Jurkat, Clone E6-1 (cell line): ENCODE data around the gene GRAMD4.

ENCODE experiments used
- DNase-seq: peaks from one replicate; pipeline ENCODE4 v3.0.0-alpha.2; 2011; ENCODE audit warnings: low read depth, low spot score
- H3K4me3 ChIP-seq: 2 replicates; pipeline ENCODE4 v1.5.1; 2011; ENCODE audit warnings: mild to moderate bottlenecking, low read length, control low read depth, moderate library complexity

GRAMD4 gene

GRCh38 chr22:46593996-46594946 is 25.9 kb upstream of the GRAMD4 start:
- H3K4me3 ChIP-seq = no peak overlapping the region
- DNase-seq = no peak

GRCh38 chr22:46594947-46595298 is 25.3 kb upstream of the GRAMD4 start:
- no peak for DNase-seq
- H3K4me3 ChIP-seq = no peak overlapping the region

- no peak for DNase-seq
- H3K4me3 ChIP-seq = no peak overlapping the region
These were observed 24.6 kb upstream of the GRAMD4 start for GRCh38 chr22:46595545-46595944.

GRCh38 chr22:46596032-46596441 is 24.1 kb upstream of the GRAMD4 start:
- H3K4me3 ChIP-seq = no peak overlapping the region
- no peak for DNase-seq

- H3K4me3 ChIP-seq = no peak overlapping the region
- DNase-seq = no peak
These were observed 23.4 kb upstream of the GRAMD4 start for GRCh38 chr22:46596819-46597218.

- no peak for DNase-seq
- H3K4me3 ChIP-seq = no peak overlapping the region
These were observed 22.0 kb upstream of the GRAMD4 start for GRCh38 chr22:46598224-46598623.

GRCh38 chr22:46598737-46599424 is 21.3 kb upstream of the GRAMD4 start:
- no peak for DNase-seq
- no peak overlapping the region for H3K4me3 ChIP-seq

- no peak overlapping the region for H3K4me3 ChIP-seq
These were observed 19.9 kb upstream of the GRAMD4 start for GRCh38 chr22:46600273-46600796.

GRCh38 chr22:46602025-46602424 is 18.2 kb upstream of the GRAMD4 start:
- DNase-seq = no peak

More at GRCh38 chr22:46600273-46600796, 19.9 kb upstream of the GRAMD4 start:
- no peak for DNase-seq

GRCh38 chr22:46604306-46604690 is 15.9 kb upstream of the GRAMD4 start:
- DNase-seq = peak; percentile 98
- peak overlapping the region; percentile 33 for H3K4me3 ChIP-seq

More at GRCh38 chr22:46602025-46602424, 18.2 kb upstream of the GRAMD4 start:
- H3K4me3 ChIP-seq = no peak overlapping the region

GRCh38 chr22:46605117-46605516 is 15.1 kb upstream of the GRAMD4 start:
- no peak overlapping the region for H3K4me3 ChIP-seq
- DNase-seq = no peak

GRCh38 chr22:46606886-46607285 is 13.3 kb upstream of the GRAMD4 start:
- no peak overlapping the region for H3K4me3 ChIP-seq
- no peak for DNase-seq

- no peak overlapping the region for H3K4me3 ChIP-seq
- DNase-seq = no peak
These were observed 12.6 kb upstream of the GRAMD4 start for GRCh38 chr22:46607483-46608114.

- no peak for DNase-seq
- H3K4me3 ChIP-seq = no peak overlapping the region
These were observed 11.0 kb upstream of the GRAMD4 start for GRCh38 chr22:46609175-46609690.

- DNase-seq = no peak
- H3K4me3 ChIP-seq = no peak overlapping the region
These were observed 10.4 kb upstream of the GRAMD4 start for GRCh38 chr22:46609724-46610201.

- H3K4me3 ChIP-seq = no peak overlapping the region
- DNase-seq = no peak
These were observed 9.8 kb upstream of the GRAMD4 start for GRCh38 chr22:46610356-46610755.

- no peak for DNase-seq
- H3K4me3 ChIP-seq = no peak overlapping the region
These were observed 9.0 kb upstream of the GRAMD4 start for GRCh38 chr22:46611189-46611588.

- peak overlapping the region; percentile 71 for H3K4me3 ChIP-seq
- peak; percentile 51 for DNase-seq
These were observed 7.8 kb upstream of the GRAMD4 start for GRCh38 chr22:46612341-46612903.
